ENCODE measurements around the gene MISP3.

The MISP3 gene

GRCh38 chr19:14053032-14053431 lies 19.6 kb upstream of the MISP3 start:
- CTCF ChIA-PET: interaction anchor here (2.3 kb wide), 1 partner anchor 10 kb away, joined by 15 read pairs; no protein-coding TSS in a partner anchor
- POLR2A ChIA-PET: interaction anchor here (1.1 kb wide), 1 partner anchor 47 kb away, joined by 3 read pairs; the partner anchor contains the start of gene RFX1
- DNase-seq (ENCODE audit: extremely low spot score): no peak
- TF ChIP-seq BHLHE40 (IDR thresholded peaks at IDR 0.05; ENCODE audit: borderline replicate concordance) (no peak), ELF4 (IDR thresholded peaks at IDR 0.05) (no peak), TARDBP (IDR thresholded peaks at IDR 0.05) (no peak), CTBP1 (IDR thresholded peaks at IDR 0.05; ENCODE audit: borderline replicate concordance) (no peak), SUZ12 (IDR thresholded peaks at IDR 0.05) (no peak), LEF1 (IDR thresholded peaks at IDR 0.05; ENCODE audit: borderline replicate concordance) (no peak), SP1 (IDR thresholded peaks at IDR 0.05) (no peak), FOXA1 (IDR thresholded peaks at IDR 0.05) (no peak)

DNA sequence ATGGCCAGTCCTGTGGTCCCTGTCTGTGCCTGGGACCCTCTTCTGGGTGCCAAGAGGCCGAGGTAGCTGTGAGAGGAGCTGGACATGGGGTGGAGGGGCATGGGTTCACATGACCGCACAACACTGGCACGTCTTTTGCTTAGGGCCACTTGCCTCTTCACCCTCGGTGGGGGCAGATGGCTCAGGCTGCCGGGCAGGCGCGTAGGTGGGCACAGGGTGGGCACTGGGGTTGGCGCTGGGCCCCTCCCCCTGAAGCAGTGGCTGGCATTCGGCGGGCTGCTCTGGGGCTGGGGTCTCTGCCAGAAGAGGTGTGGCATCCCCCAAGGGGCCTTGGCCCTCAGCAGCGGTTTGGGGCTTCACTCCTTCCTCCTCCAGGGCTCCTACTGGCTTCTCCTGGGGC lies 19.1 kb upstream of the MISP3 start:
- ChIA-PET CTCF (interaction anchor here (2.3 kb wide), 1 partner anchor 11 kb away, joined by 15 read pairs; no protein-coding TSS in a partner anchor), POLR2A (interaction anchor here (1.1 kb wide), 1 partner anchor 47 kb away, joined by 3 read pairs; the partner anchor contains the start of gene RFX1)
- no peak for DNase-seq (ENCODE audit: extremely low spot score)
- TF ChIP-seq FOXM1 (IDR thresholded peaks at IDR 0.05; ENCODE audit: borderline replicate concordance) (no peak), NFRKB (IDR thresholded peaks at IDR 0.05) (no peak), L3MBTL2 (conservative IDR thresholded peaks at IDR 0.05) (no peak), CTBP1 (IDR thresholded peaks at IDR 0.05; ENCODE audit: borderline replicate concordance) (no peak), LEF1 (IDR thresholded peaks at IDR 0.05; ENCODE audit: borderline replicate concordance) (no peak), SP1 (IDR thresholded peaks at IDR 0.05) (no peak), FOXK2 (IDR thresholded peaks at IDR 0.05) (no peak), BHLHE40 (IDR thresholded peaks at IDR 0.05; ENCODE audit: borderline replicate concordance) (no peak), ZNF384 (IDR thresholded peaks at IDR 0.05) (no peak), SUZ12 (IDR thresholded peaks at IDR 0.05) (no peak), ELF4 (IDR thresholded peaks at IDR 0.05) (no peak), TARDBP (IDR thresholded peaks at IDR 0.05) (no peak), HDGF (IDR thresholded peaks at IDR 0.05; ENCODE audit: borderline replicate concordance) (no peak), FOXA1 (IDR thresholded peaks at IDR 0.05) (no peak), ARNT (IDR thresholded peaks at IDR 0.05) (no peak)
- TF ChIP-seq, protein P1, sequence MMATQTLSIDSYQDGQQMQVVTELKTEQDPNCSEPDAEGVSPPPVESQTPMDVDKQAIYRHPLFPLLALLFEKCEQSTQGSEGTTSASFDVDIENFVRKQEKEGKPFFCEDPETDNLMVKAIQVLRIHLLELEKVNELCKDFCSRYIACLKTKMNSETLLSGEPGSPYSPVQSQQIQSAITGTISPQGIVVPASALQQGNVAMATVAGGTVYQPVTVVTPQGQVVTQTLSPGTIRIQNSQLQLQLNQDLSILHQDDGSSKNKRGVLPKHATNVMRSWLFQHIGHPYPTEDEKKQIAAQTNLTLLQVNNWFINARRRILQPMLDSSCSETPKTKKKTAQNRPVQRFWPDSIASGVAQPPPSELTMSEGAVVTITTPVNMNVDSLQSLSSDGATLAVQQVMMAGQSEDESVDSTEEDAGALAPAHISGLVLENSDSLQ (IDR thresholded peaks at IDR 0.05): no peak

- ChIA-PET CTCF (no interaction called here), POLR2A (interaction anchor here (0.9 kb wide), 1 partner anchor 48 kb away, joined by 3 read pairs; the partner anchor contains the start of gene RFX1)
- no peak for DNase-seq (ENCODE audit: extremely low spot score)
- TF ChIP-seq CTBP1 (IDR thresholded peaks at IDR 0.05; ENCODE audit: borderline replicate concordance) (no peak), BHLHE40 (IDR thresholded peaks at IDR 0.05; ENCODE audit: borderline replicate concordance) (no peak), FOXK2 (IDR thresholded peaks at IDR 0.05) (no peak), HDGF (IDR thresholded peaks at IDR 0.05; ENCODE audit: borderline replicate concordance) (no peak), ARNT (IDR thresholded peaks at IDR 0.05) (no peak), SUZ12 (IDR thresholded peaks at IDR 0.05) (no peak), ELF4 (IDR thresholded peaks at IDR 0.05) (no peak), LEF1 (IDR thresholded peaks at IDR 0.05; ENCODE audit: borderline replicate concordance) (no peak), FOXM1 (IDR thresholded peaks at IDR 0.05; ENCODE audit: borderline replicate concordance) (no peak), TARDBP (IDR thresholded peaks at IDR 0.05) (no peak), L3MBTL2 (conservative IDR thresholded peaks at IDR 0.05) (no peak), NFRKB (IDR thresholded peaks at IDR 0.05) (no peak), SP1 (IDR thresholded peaks at IDR 0.05) (no peak), ZNF384 (IDR thresholded peaks at IDR 0.05) (no peak), FOXA1 (IDR thresholded peaks at IDR 0.05) (no peak)
- TF ChIP-seq, protein P1 (IDR thresholded peaks at IDR 0.05): no peak
Observed at GRCh38 chr19:14054099-14054498, 18.5 kb upstream of the MISP3 start.

DNA sequence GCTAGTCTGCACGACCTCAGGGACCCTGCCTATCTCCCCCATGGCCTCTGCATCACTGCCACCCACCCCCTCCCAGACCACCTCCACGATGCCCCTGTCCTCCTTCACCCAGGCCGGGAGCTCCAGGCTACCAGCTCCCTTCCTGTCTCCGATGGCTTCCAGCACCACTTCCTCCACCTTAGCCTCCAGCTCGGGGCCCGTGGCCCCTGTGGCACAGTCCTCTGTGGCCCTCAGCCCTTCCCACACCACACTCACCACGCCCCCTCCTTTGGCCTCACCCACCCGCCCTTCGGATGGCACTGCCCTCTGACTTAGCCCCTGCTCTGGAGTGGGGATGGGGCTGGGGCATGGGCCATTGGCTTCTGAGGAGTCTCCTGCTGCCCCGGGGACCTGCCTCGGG lies 17.9 kb upstream of the MISP3 start:
- TF ChIP-seq TARDBP (IDR thresholded peaks at IDR 0.05) (no peak), L3MBTL2 (conservative IDR thresholded peaks at IDR 0.05) (no peak), ARNT (IDR thresholded peaks at IDR 0.05) (no peak), FOXM1 (IDR thresholded peaks at IDR 0.05; ENCODE audit: borderline replicate concordance) (no peak), SP1 (IDR thresholded peaks at IDR 0.05) (no peak)
- TF ChIP-seq, protein P1 (IDR thresholded peaks at IDR 0.05): no peak
- POLR2A ChIA-PET: interaction anchor here (0.9 kb wide), 1 partner anchor 48 kb away, joined by 3 read pairs; the partner anchor contains the start of gene RFX1
- CTCF ChIA-PET: no interaction called here
- no peak for DNase-seq (ENCODE audit: extremely low spot score)

DNA sequence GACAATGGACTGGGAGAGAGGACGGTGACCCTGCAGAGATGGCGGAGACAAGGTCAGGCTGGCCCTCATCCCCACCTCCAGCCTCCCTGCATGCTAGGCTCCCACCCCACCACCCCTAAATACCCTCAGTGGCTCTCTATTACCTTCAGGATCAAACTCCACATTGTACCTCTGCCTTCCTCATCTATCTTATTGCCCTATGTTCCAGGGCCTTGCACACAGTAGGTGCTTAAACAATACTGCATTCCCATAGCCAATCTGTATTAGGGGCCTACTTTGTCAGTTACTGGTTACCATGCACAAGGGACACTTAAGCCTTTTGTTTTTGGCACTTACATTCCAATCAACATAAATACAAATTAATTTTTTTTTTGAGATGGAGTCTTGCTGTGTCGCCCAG lies 17.2 kb upstream of the MISP3 start:
- TF ChIP-seq L3MBTL2 (conservative IDR thresholded peaks at IDR 0.05) (no peak), TARDBP (IDR thresholded peaks at IDR 0.05) (no peak), HDGF (IDR thresholded peaks at IDR 0.05; ENCODE audit: borderline replicate concordance) (no peak), NFRKB (IDR thresholded peaks at IDR 0.05) (no peak), ZNF384 (IDR thresholded peaks at IDR 0.05) (no peak), SP1 (IDR thresholded peaks at IDR 0.05) (no peak), FOXA1 (IDR thresholded peaks at IDR 0.05) (no peak), FOXK2 (IDR thresholded peaks at IDR 0.05) (no peak), ARNT (IDR thresholded peaks at IDR 0.05) (no peak), BHLHE40 (IDR thresholded peaks at IDR 0.05; ENCODE audit: borderline replicate concordance) (no peak), ELF4 (IDR thresholded peaks at IDR 0.05) (no peak)
- TF ChIP-seq, protein P1 (IDR thresholded peaks at IDR 0.05): no peak
- no peak for DNase-seq (ENCODE audit: extremely low spot score)
- ChIA-PET CTCF (no interaction called here), POLR2A (interaction anchor here (1.0 kb wide), 1 partner anchor 81 kb away, joined by 3 read pairs; no protein-coding TSS in a partner anchor)
